Mucosa of descending colon (tissue), 3 donors: ENCODE measurements around the gene CARMIL1. TPM values are rescaled to one million over a fixed set of nuclear protein-coding genes. Genes with fewer than 3 reads are reported as not detected.

ENCODE experiments used
- ATAC-seq: fragments of 200-7000 bp; cut with Tn5 transposase; one replicate; pipeline ENCODE4 v1.9.1; 2020; ENCODE audit warnings: mild to moderate bottlenecking, moderate library complexity
- DNase-seq, 3 donors: peaks; one replicate each; pipeline ENCODE4 v3.0.0-alpha.2; 2020
- H3K36me3 ChIP-seq: fragments of 200-600 bp; one replicate; pipeline ENCODE4 v1.8.0; 2021; ENCODE audit warnings: low read depth, mild to moderate bottlenecking
- H3K4me1 ChIP-seq: fragments of 200-600 bp; one replicate; pipeline ENCODE4 v1.8.0; 2021; ENCODE audit warnings: low read depth, mild to moderate bottlenecking
- H3K4me3 ChIP-seq: fragments of 200-600 bp; one replicate; pipeline ENCODE4 v1.8.0; 2021; ENCODE audit warnings: mild to moderate bottlenecking
- H3K9me3 ChIP-seq: fragments of 200-600 bp; one replicate; pipeline ENCODE4 v1.8.0; 2021; ENCODE audit warnings: mild to moderate bottlenecking
- intact Hi-C, 2 donors: fragments of 100-400 bp; cut with DNase I in 1 of 2; cut with micrococcal nuclease in 1 of 2; formaldehyde crosslinking; loops; one replicate each; pipeline versions ENCODE4 v1.11.0 to v1.11.1; 2022; cut with DNase I, micrococcal nuclease
- total RNA-seq, 3 donors: library from RNA; stranded (reverse); fragmentation: NEBNext Ultra II Directional in 2 of 3; extraction: Animal tissue kit (Norgen Biotek cat#: 25700) in 2 of 3; gene quantifications; one replicate each; pipeline versions ENCODE4 v1.2.1 to v1.2.4, GENCODE V29; 2021 to 2023
- TF ChIP-seq, protein P1 (sequence below): fragments of 200-600 bp; IDR thresholded peaks from one replicate; pipeline ENCODE4 v1.8.0; 2022; ENCODE audit warnings: antibody characterized with exemption, mild to moderate bottlenecking
- donor health status: DM: no; HTN: no; CAD: no; lungs with moderate emphysema.
- donor health status: DM: no; HTN: no; CAD: no.
- donor health status: DM: no; HTN: yes; CAD: no.

The CARMIL1 gene
- total RNA-seq, 3 donors from 2014 or later = 21.8 to 61.0 (median 44.8) TPM

GRCh38 chr6:25286891-25287290 lies 7.7 kb downstream of the CARMIL1 start:
- DNase-seq (no peak), ATAC-seq (no peak)
- Histone ChIP-seq H3K4me3 (no peak overlapping the region), H3K36me3 (no peaks in the 10 kb centered on the region), H3K9me3 (no peaks in the 10 kb centered on the region), H3K4me1 (no peaks in the 10 kb centered on the region)
- TF ChIP-seq, protein P1, sequence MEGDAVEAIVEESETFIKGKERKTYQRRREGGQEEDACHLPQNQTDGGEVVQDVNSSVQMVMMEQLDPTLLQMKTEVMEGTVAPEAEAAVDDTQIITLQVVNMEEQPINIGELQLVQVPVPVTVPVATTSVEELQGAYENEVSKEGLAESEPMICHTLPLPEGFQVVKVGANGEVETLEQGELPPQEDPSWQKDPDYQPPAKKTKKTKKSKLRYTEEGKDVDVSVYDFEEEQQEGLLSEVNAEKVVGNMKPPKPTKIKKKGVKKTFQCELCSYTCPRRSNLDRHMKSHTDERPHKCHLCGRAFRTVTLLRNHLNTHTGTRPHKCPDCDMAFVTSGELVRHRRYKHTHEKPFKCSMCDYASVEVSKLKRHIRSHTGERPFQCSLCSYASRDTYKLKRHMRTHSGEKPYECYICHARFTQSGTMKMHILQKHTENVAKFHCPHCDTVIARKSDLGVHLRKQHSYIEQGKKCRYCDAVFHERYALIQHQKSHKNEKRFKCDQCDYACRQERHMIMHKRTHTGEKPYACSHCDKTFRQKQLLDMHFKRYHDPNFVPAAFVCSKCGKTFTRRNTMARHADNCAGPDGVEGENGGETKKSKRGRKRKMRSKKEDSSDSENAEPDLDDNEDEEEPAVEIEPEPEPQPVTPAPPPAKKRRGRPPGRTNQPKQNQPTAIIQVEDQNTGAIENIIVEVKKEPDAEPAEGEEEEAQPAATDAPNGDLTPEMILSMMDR = no peak
- intact Hi-C loops = no loop called here

DNA sequence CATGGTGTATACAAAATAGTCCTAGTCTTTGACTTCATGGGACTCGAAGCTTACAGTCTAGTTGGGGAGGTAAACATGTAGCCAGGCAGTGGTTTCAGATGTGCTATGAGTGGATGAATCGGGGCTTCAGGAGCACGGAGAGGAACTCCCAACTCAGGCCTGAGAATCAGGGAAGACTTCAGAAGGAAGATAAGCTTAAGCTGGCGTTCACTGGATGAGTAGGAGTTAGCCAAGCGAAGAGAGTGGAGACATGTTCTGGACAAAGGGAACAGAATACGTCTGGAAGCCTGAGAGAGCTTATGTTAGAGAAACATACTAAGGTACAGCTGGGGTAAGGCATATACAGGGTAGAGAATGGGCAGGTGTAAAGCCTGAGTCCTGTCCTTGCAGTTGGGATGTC lies 8.8 kb downstream of the CARMIL1 start:
- no peaks in the 10 kb centered on the region for H3K9me3 ChIP-seq
- TF ChIP-seq, protein P1 = no peak
- no peak for ATAC-seq
- H3K4me1 ChIP-seq = no peaks in the 10 kb centered on the region
- no peaks in the 10 kb centered on the region for H3K36me3 ChIP-seq
- H3K4me3 ChIP-seq = no peak overlapping the region
- DNase-seq = no peak
- intact Hi-C loops = no loop called here

DNA sequence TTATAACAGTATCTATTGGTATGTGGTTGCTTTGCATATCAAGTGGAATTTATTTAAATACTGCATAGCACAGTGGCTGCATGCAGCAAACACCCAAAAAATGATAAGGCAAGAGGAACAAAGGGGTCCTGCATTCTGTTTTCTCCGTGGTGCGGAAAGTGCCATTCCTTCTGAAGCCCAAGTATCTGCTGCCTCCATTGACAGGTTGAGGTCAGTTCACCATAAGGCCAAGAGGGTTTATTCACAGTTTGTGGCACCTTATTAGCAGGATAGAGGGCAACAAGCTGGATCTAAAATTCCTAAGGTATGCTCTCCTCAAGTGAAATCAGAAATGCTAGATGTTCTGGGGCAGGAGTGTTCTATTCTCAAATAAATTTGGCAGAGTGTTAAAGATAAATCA lies 9.3 kb downstream of the CARMIL1 start:
- no peaks in the 10 kb centered on the region for H3K36me3 ChIP-seq
- ATAC-seq (no peak), DNase-seq (no peak)
- H3K9me3 ChIP-seq = no peaks in the 10 kb centered on the region
- no peak overlapping the region for H3K4me3 ChIP-seq
- no peaks in the 10 kb centered on the region for H3K4me1 ChIP-seq
- TF ChIP-seq, protein P1 = no peak
- intact Hi-C loops = no loop called here

DNA sequence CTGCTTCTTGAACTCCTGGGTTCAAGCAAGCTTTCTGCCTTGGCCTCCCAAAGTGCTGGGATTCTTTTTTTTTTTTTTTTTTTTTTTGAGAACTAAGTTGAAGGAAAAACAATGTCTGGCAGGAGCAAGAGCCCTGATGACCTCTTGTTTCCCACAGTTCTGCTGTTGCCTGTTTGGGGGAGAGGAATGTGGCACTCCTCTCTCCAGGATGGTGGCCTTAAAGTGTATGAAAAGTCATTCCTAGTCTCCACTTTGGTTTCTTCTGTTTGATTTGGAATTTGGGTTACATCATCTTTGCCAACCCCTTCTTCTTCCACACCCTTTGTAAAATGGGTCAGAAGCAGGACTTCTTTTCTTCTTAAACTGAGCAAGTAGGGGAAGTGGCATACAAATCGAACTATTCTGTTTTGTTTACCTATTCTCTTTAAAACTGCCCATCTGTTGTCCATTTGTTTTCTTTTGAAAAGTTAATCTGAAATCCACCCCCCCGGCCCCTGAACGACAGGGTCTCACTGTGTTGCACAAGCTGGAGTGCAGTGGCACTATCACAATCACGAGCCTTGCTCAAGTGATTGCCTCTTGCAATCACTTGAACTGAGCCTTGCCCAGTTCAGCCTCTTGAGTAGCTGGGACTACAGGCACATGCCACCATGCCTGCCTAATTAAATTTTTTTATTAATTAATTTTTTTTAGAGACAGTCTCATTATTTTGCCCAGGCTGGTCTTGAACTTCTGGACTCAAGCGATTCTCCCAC lies 11.3 kb downstream of the CARMIL1 start:
- ATAC-seq = no peak
- no peak for DNase-seq
- H3K9me3 ChIP-seq = no peaks in the 10 kb centered on the region
- H3K4me1 ChIP-seq = peaks cover 3% of the 10 kb centered on the region
- H3K36me3 ChIP-seq = no peaks in the 10 kb centered on the region
- TF ChIP-seq, protein P1 = no peak
- no peak overlapping the region for H3K4me3 ChIP-seq
- intact Hi-C loops = no loop called here

DNA sequence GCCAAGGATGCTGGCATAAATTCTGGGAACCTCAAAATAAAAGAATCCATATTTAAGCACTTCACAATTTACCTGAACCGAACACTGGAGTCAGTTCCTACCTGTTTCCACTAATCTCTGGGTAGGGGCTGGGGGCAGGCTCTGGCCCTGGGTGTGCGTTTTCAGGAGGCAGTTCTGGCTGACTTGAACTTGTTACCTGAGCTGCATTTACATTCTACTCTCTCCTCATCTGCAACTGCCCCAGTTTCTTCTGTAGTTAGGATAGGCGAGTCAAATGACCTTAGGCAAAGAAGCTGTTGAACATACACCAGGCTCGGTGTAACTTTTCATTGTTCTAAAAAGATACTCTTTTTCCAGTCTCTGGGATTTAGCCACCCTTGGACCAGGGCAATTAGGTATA lies 13.2 kb downstream of the CARMIL1 start:
- Histone ChIP-seq H3K36me3 (no peaks in the 10 kb centered on the region), H3K4me1 (peaks cover 3% of the 10 kb centered on the region), H3K9me3 (no peaks in the 10 kb centered on the region), H3K4me3 (no peak overlapping the region)
- TF ChIP-seq, protein P1 = no peak
- no peak for ATAC-seq
- intact Hi-C loops = no loop called here
- DNase-seq = no peak

DNA sequence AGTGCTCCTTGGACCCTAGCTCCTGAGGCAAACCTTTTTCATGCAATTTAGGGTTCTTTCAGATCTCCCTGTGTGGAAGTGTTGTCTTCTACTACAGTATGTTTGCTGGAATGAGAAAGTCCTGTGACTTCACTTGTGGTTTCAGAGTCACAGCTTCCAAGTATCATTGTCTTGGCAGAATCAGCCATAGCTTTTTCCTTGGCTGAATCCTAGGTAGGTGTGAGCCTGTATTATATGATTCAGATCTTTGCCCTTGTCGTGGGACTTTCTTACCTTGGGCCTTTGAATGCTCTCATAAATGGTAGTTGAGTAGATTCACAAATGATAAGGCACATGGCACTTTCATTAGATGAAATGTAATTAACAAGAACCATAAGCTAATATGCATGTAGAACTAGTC lies 16.5 kb downstream of the CARMIL1 start:
- H3K9me3 ChIP-seq = no peaks in the 10 kb centered on the region
- TF ChIP-seq, protein P1 = no peak
- ATAC-seq (peak; percentile 70), DNase-seq (no peak)
- H3K4me1 ChIP-seq = peaks cover 3% of the 10 kb centered on the region
- intact Hi-C loops = no loop called here
- H3K4me3 ChIP-seq = no peak overlapping the region
- H3K36me3 ChIP-seq = no peaks in the 10 kb centered on the region
